GM18909 (cell line): Measurements from ENCODE around the gene ARAP3.
"Not testable (repeated sequence)": the region's sequence is repeated elsewhere in the genome, so short reads cannot be mapped to it uniquely, and the experiment has no call there.

Source experiments
- ATAC-seq: cut with Tn5 transposase; IDR thresholded peaks from one replicate; pipeline ENCODE4 v1.9.1; 2021; ENCODE audit warnings: mild to moderate bottlenecking; ENCODE audit not compliant: unreplicated experiment, poor library complexity

Gene ARAP3

GRCh38 chr5:141623611-141624010 is 58.4 kb downstream of the ARAP3 start:
- no peak for ATAC-seq

DNA sequence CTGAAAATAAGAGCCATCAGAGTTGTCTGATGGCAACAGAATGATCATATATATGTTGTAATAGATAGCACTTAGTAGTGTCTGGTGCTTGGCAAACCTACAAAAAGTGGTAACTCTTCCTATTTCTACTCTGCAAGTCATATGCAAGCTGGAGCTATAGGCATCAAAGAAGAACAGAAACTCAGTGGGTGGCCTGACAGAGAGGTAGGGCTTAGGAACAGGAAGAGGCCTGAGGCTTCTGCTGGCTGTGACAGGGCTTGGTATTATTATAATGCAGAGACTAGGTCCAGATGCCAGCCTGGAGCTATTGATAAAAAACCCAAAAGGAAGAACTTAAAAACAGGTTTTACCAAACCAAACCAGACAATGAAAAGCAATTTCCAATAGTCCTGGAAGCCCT is 58.8 kb downstream of the ARAP3 start:
- ATAC-seq: peak; percentile 47

DNA sequence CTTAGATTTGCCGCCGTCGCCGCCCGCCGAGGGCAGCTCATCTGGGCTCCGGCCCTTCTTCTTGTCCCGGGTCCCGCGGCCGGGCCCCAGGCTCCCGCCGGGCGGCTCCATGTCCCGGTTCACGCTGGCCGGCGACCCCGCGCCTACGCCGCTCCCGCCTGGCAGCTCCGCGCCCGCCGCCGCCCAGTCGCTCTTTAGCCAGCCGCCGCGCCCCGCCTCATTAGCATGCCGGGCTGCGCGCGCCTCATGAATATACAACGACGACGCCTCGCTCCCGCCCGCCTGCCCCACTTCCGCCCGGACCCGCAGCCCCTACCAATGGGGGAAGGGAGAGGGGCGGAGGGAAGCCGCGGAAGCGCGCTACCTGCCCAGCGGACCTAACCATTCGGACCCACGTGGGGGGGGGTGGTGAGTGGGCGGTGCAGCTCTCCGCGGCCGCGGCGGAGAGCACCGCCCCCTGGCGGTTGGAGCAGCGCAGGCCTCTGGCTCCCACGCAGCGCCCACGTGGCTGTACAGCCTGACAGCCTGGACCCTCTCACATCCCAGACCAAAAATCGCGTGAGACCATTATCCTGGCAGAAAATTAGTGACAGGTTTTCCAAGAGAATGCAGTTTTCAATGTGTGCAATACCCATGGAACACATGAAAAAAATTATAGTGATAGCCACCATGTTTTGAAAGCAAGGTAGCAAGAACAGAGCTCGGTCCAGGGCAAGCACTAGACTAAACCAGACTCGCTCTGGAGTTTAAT is 63.1 kb downstream of the ARAP3 start, which contains the start of gene DIAPH1:
TSS of gene DIAPH1 (minus strand) at position 197 of the 751 bp plus-strand sequence. CDS start at position 111, 86 bp downstream.
- ATAC-seq: peak; percentile 89

DNA sequence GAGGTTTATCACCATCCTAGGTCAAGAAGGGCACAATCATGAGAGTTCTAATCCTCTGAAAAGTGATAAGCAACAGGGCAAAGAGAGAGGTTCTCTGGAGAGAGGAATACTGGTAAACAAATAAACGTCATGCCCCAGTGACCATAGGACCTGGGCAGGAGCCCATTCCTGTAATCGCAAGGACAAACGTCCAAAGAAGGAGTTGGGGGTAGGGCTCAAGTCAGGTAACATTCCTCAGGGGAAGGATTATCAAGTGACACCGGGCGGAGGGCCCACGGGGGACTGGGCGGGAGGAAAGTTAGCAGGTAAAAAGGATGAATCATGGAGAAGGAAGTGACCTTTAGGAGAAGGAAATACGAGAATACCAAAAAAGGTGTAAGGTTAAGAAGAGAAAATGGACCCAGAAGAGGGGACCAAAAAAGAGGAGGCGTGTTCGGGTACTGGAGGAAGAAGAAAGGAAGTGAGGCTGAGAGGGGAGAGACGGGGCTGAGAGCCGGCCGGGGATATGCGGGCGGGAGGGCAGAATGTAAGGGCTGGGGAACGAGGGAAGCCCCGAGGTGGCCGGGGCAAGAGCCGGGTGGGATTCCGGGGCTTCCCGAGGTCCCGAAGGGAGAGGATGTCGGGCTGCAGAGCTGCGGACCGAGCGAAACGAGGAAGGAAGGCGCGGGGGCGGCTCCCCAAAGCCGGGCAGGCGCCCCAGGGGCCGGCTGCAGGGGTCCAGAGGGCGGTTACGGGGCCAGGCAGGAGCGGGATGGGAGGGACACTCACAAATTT is 63.8 kb downstream of the ARAP3 start:
- peak; percentile 40 for ATAC-seq

DNA sequence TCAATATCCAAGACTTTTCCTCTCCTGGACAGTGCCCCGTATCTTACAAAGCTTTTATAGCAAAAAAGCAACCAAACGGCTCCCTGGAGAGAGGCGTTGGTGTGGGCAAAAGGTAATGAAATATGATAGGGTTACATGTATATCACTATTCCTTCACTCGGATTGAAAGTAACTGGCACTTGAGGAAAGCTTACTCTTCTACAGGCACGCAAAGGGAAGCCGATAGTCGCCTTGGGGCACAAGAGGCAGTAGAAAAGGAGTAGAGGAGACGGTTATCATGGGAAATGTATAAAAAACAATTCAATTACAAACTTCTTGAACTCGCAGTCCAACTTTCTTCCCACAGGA is 64.4 kb downstream of the ARAP3 start:
- no peak for ATAC-seq

GRCh38 chr5:141617128-141617527 is 64.9 kb downstream of the ARAP3 start:
- no peak for ATAC-seq

GRCh38 chr5:141615991-141616720 is 65.9 kb downstream of the ARAP3 start:
- ATAC-seq: no peak

- no peak for ATAC-seq
Measured at GRCh38 chr5:141613344-141613743, 68.7 kb downstream of the ARAP3 start.

DNA sequence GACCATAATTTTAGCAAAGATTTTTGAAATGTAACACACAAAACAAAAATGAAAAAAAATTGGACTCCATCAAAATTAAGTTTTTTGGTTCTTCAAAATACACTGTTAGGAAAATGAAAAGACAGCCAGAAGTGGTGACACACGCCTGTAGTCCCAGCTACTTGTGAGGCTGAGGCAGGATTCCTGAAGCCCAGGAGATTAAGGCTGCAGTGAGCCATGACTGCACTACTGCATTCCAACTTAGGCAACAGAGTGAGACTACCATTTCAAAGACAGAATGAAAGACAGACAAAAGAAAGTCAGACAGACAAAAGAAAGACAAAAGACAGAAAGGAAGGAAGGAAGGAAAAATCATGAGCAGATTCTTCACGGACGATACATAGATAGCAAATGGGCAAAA is 70.7 kb downstream of the ARAP3 start:
- ATAC-seq: no peak

- not testable (repeated sequence) for ATAC-seq
Measured at GRCh38 chr5:141609921-141610320, 72.1 kb downstream of the ARAP3 start.

- ATAC-seq: no peak
Measured at GRCh38 chr5:141609044-141609443, 73.0 kb downstream of the ARAP3 start.

- no peak for ATAC-seq
Measured at GRCh38 chr5:141608557-141608956, 73.5 kb downstream of the ARAP3 start.

- ATAC-seq: no peak
Measured at GRCh38 chr5:141608046-141608445, 74.0 kb downstream of the ARAP3 start.

- peak; percentile 98 for ATAC-seq
Measured at GRCh38 chr5:141605523-141606277, 76.3 kb downstream of the ARAP3 start.

GRCh38 chr5:141603923-141604717 is 77.9 kb downstream of the ARAP3 start:
- no peak for ATAC-seq
